Caco-2 (cell line): ENCODE measurements around the gene GPR34. TPM values are rescaled to one million over a fixed set of nuclear protein-coding genes. Genes with fewer than 3 reads are reported as not detected.

Experiments used
- BruUV-seq: library from RNA; stranded (reverse); fragments of 400-500 nt; replicated peaks from 2 replicates; lab custom pipeline; 2021; lab: Mats Ljungman, UMichigan
- CTCF ChIA-PET: fragments of 300-600 bp; sonication (Branson Sonifier 250); formaldehyde crosslinking; loops from one replicate; lab custom pipeline; 2022; ENCODE audit warnings: antibody characterized with exemption; lab: Charles Lee
- POLR2A ChIA-PET: fragments of 300-600 bp; sonication (Branson Sonifier 250); formaldehyde crosslinking; loops from one replicate; lab custom pipeline; 2022; ENCODE audit warnings: antibody characterized with exemption; lab: Charles Lee
- DNase-seq, 2 experiments: peaks; one replicate each; pipeline versions ENCODE4 v3.0.0 to v3.0.0-alpha.2; 2020 to 2022
- H3K27me3 ChIP-seq: replicated peaks from 2 replicates; pipeline ENCODE4 v1.6.0; 2011; ENCODE audit warnings: low read length; ENCODE audit not compliant: control insufficient read depth, insufficient read depth
- H3K36me3 ChIP-seq: 2 replicates; pipeline ENCODE4 v1.5.1; 2011; ENCODE audit warnings: low read length; ENCODE audit not compliant: control insufficient read depth, insufficient read depth
- H3K4me1 ChIP-seq: fragments of 250-450 bp; sonication (Bioruptor Pico); 2 replicates; pipeline ENCODE4 v1.5.1; 2020; ENCODE audit warnings: mild to moderate bottlenecking
- H3K4me3 ChIP-seq: 2 replicates; pipeline ENCODE4 v1.5.1; 2011; ENCODE audit warnings: low read depth, mild to moderate bottlenecking, control low read depth, low read length
- H3K9me3 ChIP-seq: fragments of 250-450 bp; sonication (Bioruptor Pico); 2 replicates; pipeline ENCODE4 v1.5.1; 2020; ENCODE audit warnings: mild to moderate bottlenecking, moderate library complexity
- H3K27ac Mint-ChIP-seq: one replicate; pipeline ENCODE4 v1.8.0; 2022; ENCODE audit warnings: mixed read lengths; ENCODE audit not compliant: unreplicated experiment
- H3K27me3 Mint-ChIP-seq: one replicate; pipeline ENCODE4 v1.8.0; 2022; ENCODE audit warnings: mixed read lengths; ENCODE audit not compliant: insufficient read depth, unreplicated experiment
- H3K36me3 Mint-ChIP-seq: one replicate; pipeline ENCODE4 v1.8.0; 2022; ENCODE audit warnings: mild to moderate bottlenecking, mixed read lengths; ENCODE audit not compliant: insufficient read depth, unreplicated experiment
- H3K4me1 Mint-ChIP-seq: one replicate; pipeline ENCODE4 v1.8.0; 2022; ENCODE audit warnings: low read depth, mixed read lengths; ENCODE audit not compliant: unreplicated experiment
- H3K4me3 Mint-ChIP-seq: one replicate; pipeline ENCODE4 v1.8.0; 2022; ENCODE audit warnings: mild to moderate bottlenecking, moderate library complexity, mixed read lengths; ENCODE audit not compliant: unreplicated experiment
- H3K9me3 Mint-ChIP-seq: one replicate; pipeline ENCODE4 v1.8.0; 2022; ENCODE audit warnings: mixed read lengths; ENCODE audit not compliant: unreplicated experiment
- intact Hi-C: fragments of 100-400 bp; cut with micrococcal nuclease; formaldehyde crosslinking; loops from one replicate; pipeline ENCODE4 v1.10.0; 2022; ENCODE audit not compliant: unreplicated experiment
- total RNA-seq: library from RNA; stranded (reverse); gene quantifications from 2 replicates; pipeline ENCODE4 v1.2.3, GENCODE V29; 2022
- TF ChIP-seq, protein P1 (sequence below), 2 experiments: fragments of 200-600 bp in 1 of 2; IDR thresholded peaks; 1 replicate in 1 of 2; 2 replicates in 1 of 2; pipeline versions ENCODE4 v1.5.1 to v1.8.0; 2011 to 2022; ENCODE audit warnings: antibody characterized with exemption in 1 of 2, control low read depth in 1 of 2, inconsistent platforms in 1 of 2, low read depth in 1 of 2, low read length in 1 of 2, mild to moderate bottlenecking in 1 of 2, moderate library complexity in 1 of 2; ENCODE audit not compliant: insufficient read depth in 1 of 2, severe bottlenecking in 1 of 2, unreplicated experiment in 1 of 2

The GPR34 gene
- total RNA-seq, 1 experiment from 2014 or later: not detected

DNA sequence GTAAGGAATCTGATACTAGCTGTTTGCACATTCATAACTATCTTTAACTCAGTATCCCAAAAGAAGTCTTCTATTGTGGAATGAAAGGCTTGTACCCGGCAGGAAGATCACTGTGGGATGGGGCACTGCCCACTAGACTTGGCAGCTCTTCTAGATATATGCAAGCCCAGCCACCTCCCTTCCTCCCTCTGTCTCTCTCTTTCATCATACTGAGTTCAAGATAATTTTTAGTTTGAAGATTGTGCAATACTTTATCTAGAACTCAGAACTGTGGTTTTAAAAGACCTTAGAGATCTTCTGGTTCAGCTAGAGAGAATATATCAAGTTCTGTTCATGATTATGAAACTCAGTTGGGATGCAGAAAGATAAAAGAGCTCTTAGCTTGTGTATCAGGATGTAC, 22.5 kb upstream of the GPR34 start:
- Mint-ChIP-seq H3K36me3 (peaks cover 18% of the 10 kb centered on the region), H3K4me1 (no peaks in the 10 kb centered on the region), H3K27ac (no peak overlapping the region), H3K4me3 (no peak overlapping the region), H3K27me3 (no peaks in the 10 kb centered on the region), H3K9me3 (no peaks in the 10 kb centered on the region)
- Histone ChIP-seq H3K4me3 (no peak overlapping the region), H3K9me3 (no peaks in the 10 kb centered on the region), H3K27me3 (no peaks in the 10 kb centered on the region), H3K36me3 (no peaks in the 10 kb centered on the region), H3K4me1 (no peaks in the 10 kb centered on the region)
- DNase-seq: no peak
- intact Hi-C loops: no loop called here
- TF ChIP-seq, protein P1, sequence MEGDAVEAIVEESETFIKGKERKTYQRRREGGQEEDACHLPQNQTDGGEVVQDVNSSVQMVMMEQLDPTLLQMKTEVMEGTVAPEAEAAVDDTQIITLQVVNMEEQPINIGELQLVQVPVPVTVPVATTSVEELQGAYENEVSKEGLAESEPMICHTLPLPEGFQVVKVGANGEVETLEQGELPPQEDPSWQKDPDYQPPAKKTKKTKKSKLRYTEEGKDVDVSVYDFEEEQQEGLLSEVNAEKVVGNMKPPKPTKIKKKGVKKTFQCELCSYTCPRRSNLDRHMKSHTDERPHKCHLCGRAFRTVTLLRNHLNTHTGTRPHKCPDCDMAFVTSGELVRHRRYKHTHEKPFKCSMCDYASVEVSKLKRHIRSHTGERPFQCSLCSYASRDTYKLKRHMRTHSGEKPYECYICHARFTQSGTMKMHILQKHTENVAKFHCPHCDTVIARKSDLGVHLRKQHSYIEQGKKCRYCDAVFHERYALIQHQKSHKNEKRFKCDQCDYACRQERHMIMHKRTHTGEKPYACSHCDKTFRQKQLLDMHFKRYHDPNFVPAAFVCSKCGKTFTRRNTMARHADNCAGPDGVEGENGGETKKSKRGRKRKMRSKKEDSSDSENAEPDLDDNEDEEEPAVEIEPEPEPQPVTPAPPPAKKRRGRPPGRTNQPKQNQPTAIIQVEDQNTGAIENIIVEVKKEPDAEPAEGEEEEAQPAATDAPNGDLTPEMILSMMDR (IDR thresholded peaks at IDR 0.05; ENCODE audit: insufficient read depth in 1 of 2, low read depth in 1 of 2, low read length in 1 of 2, severe bottlenecking in 1 of 2, unreplicated experiment in 1 of 2): no peak
- POLR2A ChIA-PET: no interaction called here
- no TSS peak for BruUV-seq
- CTCF ChIA-PET: no interaction called here

DNA sequence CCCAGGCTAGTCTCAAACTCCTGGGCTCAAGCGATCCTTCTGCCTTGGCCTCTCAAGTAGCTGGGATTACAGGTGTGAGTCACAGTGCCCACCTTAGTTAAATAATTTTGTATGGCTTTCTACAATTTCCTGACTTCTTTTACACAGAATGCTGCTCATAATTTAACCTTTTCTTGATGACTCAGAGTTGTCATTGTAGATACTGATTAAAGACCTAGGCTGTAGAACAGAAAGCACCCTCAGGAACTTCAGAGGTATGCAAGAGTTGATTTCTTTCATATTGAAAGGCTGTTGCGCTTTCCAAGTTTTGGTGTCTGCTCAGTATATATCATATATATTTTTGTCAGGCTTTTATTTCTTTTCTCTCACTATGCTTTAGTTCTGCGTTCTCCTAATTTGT, 21.1 kb upstream of the GPR34 start:
- intact Hi-C loops: no loop called here
- DNase-seq: no peak
- H3K4me3 Mint-ChIP-seq: no peak overlapping the region
- no TSS peak for BruUV-seq
- no peak overlapping the region for H3K27ac Mint-ChIP-seq
- POLR2A ChIA-PET: no interaction called here
- H3K36me3 ChIP-seq: no peaks in the 10 kb centered on the region
- H3K36me3 Mint-ChIP-seq: peaks cover 11% of the 10 kb centered on the region
- CTCF ChIA-PET: no interaction called here
- no peaks in the 10 kb centered on the region for H3K27me3 ChIP-seq
- no peak overlapping the region for H3K4me3 ChIP-seq
- H3K9me3 Mint-ChIP-seq: no peaks in the 10 kb centered on the region
- no peaks in the 10 kb centered on the region for H3K4me1 ChIP-seq
- H3K27me3 Mint-ChIP-seq: no peaks in the 10 kb centered on the region
- TF ChIP-seq, protein P1 (IDR thresholded peaks at IDR 0.05; ENCODE audit: insufficient read depth in 1 of 2, low read depth in 1 of 2, low read length in 1 of 2, severe bottlenecking in 1 of 2, unreplicated experiment in 1 of 2): no peak
- H3K4me1 Mint-ChIP-seq: no peaks in the 10 kb centered on the region
- H3K9me3 ChIP-seq: no peaks in the 10 kb centered on the region

DNA sequence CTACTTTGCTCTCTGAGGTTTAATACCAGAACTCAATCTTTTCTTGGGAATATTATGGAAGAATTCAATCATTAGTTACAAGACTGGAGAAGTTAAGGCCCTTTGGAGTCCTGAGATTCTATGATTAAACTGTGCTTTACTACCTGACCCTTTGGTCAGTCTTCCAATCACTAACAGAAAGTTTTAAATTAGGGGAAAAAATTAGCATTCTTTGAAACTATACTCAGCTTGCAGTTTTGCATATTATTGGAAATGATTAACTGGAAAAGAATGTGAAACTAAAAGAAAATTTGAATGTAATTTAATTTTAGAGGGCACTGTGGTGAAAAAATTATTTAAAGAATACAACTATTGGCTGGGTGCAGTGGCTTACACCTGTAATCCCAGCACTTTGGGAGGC, 18.7 kb upstream of the GPR34 start:
- no peak overlapping the region for H3K4me3 Mint-ChIP-seq
- H3K27me3 Mint-ChIP-seq: no peaks in the 10 kb centered on the region
- BruUV-seq: no TSS peak

More for the DNA sequence above, 18.7 kb upstream of the GPR34 start:
- Mint-ChIP-seq H3K4me1 (no peaks in the 10 kb centered on the region), H3K36me3 (peaks cover 17% of the 10 kb centered on the region), H3K9me3 (no peaks in the 10 kb centered on the region), H3K27ac (no peak overlapping the region)
- DNase-seq: no peak
- H3K4me3 ChIP-seq: no peak overlapping the region
- H3K36me3 ChIP-seq: no peaks in the 10 kb centered on the region
- CTCF ChIA-PET: no interaction called here
- no peaks in the 10 kb centered on the region for H3K9me3 ChIP-seq
- TF ChIP-seq, protein P1 (IDR thresholded peaks at IDR 0.05; ENCODE audit: insufficient read depth in 1 of 2, low read depth in 1 of 2, low read length in 1 of 2, severe bottlenecking in 1 of 2, unreplicated experiment in 1 of 2): no peak
- POLR2A ChIA-PET: no interaction called here
- H3K4me1 ChIP-seq: no peaks in the 10 kb centered on the region
- intact Hi-C loops: no loop called here
- no peaks in the 10 kb centered on the region for H3K27me3 ChIP-seq
